DMS 273 (cell line): ENCODE results near the gene PPP2R3B.
"Not testable (repeated sequence)": the region's sequence is repeated elsewhere in the genome, so short reads cannot be mapped to it uniquely, and the experiment has no call there.

Experiments
- DNase-seq: peaks from one replicate; lab custom pipeline; 2025; ENCODE audit not compliant: unreplicated experiment; lab: John Stamatoyannopoulos, UW

PPP2R3B gene

DNA sequence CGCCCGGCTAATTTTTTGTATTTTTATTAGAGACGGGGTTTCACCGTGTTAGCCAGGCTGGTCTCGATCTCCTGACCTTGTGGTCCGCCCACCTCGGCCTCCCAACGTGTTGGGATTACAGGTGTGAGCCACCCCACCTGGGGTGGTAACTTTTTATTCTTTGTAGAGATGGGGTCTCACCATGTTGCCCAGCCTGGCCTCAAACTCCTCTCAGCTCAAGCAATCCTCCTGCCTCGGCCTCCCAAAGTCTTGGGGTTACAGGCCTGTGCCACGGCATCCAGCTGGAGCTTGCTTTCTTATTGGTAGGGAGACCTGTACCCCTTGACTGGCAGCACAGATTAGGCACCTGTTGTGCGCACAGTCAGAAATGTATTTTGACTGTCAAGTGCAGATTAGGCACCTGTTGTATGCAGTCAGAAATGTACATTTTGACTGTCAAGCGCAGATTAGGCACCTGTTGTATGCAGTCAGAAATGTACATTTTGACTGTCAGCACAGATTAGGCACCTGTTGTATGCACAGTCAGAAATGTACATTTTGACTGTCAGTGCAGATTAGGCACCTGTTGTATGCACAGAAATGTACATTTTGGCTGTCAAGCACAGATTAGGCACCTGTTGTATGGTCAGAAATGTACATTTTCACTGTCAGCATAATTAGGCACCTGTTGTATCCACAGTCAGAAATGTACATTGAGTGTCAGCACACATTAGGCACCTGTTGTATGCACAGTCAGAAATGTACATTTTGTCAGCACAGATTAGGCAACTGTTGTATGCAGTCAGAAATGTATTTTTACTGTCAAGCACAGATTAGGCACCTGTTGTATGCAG, 80.7 kb downstream of the PPP2R3B start:
- DNase-seq, result not testable (repeated sequence)

DNA sequence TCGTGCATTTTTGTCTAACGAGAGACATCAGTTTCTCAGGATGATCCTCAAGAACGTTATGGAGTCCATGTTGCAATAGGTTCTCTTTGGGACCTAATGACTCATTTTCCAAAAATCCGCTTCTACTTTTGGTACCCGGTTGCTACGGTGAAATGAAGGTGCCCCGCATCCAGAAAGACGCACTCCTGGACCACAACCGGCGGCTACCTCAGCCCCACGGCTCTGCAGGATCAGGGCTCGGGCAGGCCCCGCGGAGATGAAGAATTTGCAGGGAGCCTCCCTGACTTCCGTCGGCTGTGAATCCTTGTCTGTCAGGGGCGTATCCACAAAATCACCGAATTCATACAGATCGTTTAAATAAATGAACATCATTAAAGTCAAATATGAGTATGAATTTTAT, 83.7 kb downstream of the PPP2R3B start:
- DNase-seq, result no peak

- no peak for DNase-seq
These were observed 86.4 kb downstream of the PPP2R3B start for GRCh38 chrX:300334-300733.

GRCh38 chrX:298993-299392, 87.7 kb downstream of the PPP2R3B start:
- DNase-seq, result no peak

DNA sequence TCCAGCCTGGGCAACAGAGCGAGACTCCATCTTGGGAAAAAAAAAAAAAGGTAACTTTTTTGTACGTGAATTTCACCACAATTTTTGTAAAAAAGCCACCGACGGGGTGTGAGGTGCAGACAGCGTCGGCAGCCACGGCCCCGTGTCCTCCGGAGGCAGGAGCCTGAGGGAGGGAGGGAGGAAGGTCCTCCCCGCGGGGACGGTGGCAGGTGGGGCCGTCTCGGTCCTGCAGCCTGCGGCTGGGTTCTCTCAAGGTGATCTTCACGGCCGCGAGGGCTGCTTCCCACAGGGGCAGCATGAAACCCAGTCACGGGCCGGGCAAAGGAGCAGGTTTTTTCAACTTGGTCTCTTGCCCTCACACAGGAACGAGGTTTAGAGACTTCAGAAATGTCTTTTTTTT, 91.6 kb downstream of the PPP2R3B start:
- no peak for DNase-seq

DNA sequence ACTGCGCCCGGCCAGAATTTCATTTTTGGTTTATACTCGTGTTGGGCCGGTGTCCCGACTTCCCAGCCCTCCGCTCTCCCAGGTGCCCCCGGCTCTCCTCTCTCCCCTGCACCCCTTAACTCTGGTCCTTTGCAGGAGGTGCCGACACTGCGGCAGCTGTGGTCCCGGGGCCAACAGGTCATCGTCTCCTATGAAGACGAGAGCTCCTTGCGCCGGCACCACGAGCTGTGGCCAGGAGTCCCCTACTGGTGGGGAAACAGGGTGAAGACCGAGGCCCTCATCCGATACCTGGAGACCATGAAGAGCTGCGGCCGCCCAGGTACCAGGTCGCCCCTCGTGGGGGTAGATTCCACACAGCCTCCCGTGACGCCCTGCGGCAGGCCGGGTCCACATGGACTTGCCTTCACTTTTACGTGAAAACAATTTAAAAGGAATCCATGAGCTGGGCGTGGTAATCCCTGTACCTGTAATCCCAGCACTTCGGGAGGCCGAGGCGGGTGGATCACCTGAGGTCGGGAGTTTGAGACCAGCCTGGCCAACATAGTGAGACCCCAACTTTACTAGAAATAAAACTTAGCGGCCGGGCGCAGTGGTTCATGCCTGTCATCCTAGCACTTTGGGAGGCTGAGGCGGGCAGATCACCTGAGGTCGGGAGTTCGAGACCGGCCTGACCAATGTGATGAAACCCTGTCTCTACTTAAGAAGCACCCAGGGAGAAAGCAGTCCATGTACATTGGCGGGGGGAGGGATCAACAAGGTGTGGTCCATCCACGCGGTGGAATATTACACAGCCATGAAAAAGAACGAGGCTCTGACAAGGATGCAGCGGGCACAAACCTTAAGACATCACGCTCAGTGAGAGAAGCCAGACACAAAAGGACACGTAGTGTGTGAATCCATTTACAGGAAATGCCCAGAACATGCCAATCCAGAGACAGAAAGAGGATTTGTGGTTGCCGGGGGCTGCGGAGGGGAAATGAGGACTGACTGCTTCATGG, 93.5 kb downstream of the PPP2R3B start:
- no peak for DNase-seq

DNA sequence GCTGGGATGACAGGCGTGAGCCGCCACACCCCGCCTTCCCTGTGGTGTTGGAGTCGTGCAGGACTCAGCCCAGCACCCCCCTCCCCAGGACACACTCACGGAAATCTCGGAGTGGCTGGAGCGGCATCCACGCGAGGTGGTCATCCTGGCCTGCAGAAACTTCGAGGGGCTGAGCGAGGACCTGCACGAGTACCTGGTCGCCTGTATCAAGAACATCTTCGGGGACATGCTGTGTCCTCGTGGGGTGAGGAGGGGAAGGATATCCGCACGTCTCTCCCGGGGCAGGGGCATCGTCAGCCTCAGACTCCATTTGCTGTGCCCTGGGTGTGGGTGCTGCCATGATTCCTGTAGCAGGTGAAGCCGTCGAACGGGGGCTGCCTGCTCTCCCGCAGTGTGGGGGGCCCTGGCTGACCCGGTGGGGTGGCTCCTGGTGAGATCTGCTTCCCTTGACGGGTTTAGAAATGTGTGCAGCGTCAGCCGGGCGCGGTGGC, 95.3 kb downstream of the PPP2R3B start:
- no peak for DNase-seq

GRCh38 chrX:290476-291166, 96.1 kb downstream of the PPP2R3B start:
- DNase-seq, result no peak

DNA sequence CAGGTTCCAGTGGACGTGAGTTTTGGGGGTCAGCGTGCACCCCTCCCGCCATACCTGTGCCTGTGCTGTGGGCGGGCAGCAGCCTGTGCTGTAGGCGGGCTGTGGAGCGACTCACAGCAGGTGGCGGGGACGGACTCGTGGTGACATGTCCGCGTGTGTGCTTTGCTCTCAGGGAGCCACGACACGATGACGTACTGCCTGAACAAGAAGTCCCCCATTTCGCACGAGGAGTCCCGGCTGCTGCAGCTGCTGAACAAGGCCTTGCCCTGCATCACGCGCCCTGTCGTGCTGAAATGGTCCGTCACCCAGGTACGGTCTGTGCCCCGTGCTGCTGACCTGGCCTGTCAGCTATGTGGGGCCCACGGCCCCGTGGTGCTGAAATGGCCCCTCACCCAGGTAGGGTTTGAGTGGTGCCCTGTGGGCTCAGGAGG, 98.1 kb downstream of the PPP2R3B start:
- no peak for DNase-seq

- DNase-seq, result no peak
These were observed 99.0 kb downstream of the PPP2R3B start for GRCh38 chrX:287670-288069.

DNA sequence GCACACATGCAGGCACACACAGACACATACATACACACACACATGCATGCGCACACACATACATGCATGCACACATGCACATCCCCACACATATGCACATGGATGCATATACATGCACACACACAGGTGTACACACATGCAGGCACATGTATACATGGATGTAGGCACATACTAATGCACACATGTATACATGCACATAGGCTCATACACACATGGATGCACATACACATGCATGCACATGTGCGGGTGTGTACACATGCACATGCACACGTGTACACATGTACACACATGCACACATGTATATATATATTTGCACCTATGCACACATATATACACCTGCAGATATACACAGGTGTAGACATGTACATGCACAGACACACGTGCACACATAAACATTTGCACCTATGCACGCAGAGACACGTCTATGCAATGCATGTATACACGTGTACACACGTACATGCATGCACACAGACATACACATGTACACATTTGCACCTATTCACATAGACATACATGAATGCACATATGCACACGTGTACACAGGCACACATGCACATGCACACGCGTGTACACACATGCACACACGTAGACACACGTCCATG, 101.5 kb downstream of the PPP2R3B start:
- DNase-seq, result no peak
